GM21825 (cell line): ENCODE measurements around the gene RAB25.
A peak's percentile ranks its signal among the peaks of the same experiment; 100 is the strongest.

Experiments used
- ATAC-seq: cut with Tn5 transposase; IDR thresholded peaks from one replicate; pipeline ENCODE4 v1.9.1; 2021; ENCODE audit warnings: mild to moderate bottlenecking, moderate library complexity; ENCODE audit not compliant: unreplicated experiment

Gene RAB25

DNA sequence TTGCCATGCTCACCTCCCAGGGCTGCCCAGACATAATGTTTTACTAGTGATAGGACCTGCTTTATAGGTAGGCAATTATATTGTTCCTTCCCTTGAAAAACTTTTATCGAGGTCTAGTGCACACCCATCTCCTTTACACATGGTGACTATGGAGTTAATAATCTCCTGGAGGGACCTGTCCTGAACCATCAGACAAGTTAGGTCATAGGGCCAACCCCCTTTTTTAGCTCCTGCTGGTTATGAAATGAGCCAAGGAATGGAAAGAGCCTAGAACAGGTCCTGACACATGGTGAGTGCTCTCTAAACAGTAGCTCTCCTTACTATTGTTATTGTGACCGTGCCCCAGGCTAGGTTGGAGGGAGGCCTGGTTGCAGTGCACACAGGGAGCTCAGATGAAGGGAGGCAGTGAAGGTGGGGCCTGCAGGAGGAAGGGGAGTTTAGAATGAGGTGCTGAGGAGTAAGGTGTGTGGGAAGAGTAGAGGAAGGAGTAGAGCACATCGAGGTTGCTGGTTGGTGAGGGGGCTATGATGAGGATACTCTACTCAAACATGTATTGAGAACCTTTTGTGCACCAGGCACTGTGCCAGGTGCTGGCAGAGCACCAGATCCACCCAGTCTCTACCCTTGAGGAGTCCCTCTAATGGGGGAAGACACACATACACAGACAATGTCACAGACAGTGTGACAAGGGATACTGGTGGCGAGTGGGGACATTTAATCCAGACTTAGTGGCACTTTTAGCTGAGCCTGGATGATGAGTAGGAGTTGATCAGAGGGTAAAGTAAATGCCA is 39.4 kb downstream of the RAB25 start:
- ATAC-seq: no peak

DNA sequence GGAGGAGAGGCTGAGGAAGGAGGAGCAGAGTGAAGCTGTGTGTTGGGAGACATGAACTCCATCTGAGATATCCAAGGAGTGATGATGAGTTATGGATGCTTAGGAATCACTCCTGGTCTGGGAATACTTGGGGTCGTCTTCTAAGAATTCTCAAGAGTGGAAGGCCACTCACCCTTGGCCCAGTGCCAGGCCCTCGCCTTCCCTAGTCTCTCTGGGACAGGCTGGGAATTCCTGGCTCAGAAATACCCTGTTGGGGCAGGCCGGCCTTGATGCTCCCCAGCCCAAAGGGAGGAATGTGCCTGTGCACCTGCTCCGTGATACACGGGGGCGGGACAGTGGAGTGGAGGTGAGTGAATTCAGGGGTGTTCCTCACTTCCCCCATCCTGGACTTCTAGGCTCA is 40.9 kb downstream of the RAB25 start:
- no peak for ATAC-seq

DNA sequence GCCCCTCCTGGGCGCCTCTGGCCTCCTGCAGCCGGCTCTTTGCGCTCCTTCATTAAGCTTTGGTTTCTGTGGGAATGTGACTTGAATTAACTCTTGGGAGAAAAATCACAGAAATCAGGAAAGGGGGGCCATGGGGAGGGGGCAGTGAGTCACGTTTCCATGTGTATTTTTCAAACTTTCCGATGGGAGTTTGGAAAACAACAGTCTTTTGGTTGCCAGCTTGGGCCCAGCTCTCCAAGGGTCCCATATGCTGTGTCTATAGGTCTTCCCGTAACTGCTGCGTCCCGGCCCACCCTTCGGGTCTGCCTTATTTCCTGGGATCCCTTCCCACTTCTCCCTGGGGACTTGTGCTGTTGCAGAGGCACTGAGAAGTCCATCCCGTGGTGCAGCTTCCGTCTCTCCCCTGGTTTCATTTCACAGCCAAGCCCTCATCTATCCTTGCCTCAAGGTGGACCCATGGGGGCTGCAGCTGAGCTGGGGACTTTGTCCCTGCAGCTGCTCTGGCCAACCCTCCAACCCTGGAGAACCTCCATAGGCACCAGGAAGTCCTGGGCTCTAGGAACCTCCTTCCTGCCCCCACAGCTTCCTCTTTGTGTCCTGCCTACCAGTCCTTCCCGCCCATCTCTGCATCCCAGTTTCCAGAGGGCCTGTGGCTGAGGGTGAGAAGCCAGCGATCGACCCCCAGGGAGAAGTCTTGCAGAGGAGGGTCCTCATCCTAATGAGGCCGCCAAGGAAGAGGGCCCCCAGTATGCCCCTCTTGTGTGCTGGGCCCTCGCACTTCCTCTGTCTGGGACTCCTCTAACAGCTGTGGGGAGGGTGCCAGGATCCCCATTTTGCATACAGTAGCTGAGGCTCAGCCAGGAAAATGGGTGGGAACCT is 41.9 kb downstream of the RAB25 start:
- ATAC-seq: no peak

DNA sequence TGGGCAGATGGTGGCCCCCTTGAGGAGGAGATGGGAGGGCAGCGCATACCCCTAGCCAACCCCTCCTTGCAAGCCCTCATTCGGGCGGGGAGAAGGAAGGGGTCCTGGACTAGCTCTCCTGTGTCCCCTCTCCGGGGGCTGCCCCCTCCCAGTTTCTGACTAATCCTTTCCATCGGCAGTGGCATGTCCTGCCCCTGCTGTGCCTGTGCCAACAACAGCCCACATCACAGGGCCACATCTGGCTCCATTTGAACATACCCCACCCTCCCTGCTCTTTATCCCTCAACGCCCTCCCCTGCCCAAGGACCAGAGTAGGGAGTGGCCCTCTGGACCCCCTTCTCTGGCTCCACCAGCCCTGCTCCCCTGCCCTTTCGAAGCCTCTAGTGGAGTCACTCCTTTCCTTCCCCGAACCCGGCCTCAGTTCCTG is 42.6 kb downstream of the RAB25 start:
- no peak for ATAC-seq

DNA sequence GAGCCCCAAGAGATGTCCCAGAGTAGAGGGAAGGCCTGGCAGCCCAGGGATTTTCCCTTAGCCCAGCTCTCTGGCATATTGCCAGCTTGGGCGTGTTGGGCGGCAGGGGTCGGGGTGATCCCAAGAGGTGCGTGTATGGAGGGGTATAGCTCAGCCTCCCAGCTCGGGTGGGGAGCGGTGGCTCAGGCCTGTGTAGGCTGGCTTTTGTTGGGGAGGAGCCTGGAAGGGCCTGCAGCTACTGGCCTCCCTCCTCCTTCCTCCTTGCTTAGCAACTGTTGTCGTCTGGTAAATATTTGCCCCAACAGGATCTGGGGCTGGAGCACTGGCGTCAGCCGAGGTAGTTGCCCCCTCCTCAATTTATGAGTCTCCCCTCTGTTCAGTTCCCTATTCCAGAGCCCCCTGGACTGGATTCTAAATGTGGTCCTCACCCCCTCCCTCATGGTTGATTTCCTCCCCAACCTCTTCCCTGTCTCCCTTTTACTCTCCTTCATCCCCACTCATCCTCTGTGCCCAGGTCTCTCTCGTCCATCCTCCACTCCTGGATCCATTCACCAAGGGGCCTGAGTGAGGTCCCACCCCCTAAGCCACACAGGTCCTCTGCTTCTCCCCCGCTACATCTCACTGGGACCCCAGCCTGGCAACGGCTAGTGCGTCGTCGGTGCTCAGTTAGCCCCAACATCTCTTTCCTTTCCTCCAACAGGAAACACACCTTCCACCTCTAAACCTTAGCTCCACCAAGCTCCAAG is 43.3 kb downstream of the RAB25 start:
- no peak for ATAC-seq

DNA sequence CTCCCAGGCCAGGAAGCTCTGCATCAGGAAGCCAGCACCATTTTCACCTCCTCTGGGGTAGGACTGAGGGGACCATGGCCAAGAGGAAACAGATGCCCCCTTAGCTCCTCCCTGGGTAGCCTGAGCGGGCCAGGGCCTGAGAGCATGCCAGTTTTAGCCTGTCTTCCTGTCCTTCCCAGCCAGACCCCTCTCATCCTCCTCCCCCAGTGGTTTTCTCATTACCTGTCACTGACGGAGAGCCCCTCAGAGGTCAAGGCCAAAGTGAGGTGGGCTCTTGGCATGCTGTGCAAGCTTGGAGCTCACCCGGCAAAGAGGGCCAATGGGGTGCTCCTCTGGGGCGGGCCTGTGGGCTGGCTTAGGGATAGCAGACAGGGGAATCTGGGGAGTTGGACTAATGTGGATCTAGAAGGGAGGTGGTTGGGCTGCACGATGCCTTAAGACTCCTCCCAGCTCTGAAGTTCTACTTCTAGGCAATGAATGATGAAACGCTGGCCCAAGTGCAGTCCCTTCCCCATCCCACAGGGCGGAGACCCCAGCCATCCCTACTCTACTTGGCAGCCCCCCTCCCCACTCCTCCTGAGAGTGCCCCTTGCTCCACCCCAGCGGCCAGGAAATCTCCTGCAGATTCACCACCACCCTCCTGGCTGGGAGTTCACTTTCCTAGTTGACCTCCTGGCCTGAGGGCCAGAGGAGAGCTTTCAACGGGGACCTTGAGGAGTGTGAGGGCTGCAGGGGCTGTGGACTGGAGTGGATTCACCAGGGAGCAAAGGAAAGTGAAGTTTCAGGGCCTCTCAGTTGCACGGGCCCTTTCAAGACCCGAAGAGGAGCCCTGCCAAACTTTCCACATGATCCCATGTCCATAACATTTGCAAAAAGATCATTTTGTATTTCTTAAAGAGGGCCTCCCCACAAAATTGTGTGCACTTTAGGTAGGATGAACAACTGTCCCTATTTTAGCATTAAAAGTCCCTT is 44.2 kb downstream of the RAB25 start:
- no peak for ATAC-seq

DNA sequence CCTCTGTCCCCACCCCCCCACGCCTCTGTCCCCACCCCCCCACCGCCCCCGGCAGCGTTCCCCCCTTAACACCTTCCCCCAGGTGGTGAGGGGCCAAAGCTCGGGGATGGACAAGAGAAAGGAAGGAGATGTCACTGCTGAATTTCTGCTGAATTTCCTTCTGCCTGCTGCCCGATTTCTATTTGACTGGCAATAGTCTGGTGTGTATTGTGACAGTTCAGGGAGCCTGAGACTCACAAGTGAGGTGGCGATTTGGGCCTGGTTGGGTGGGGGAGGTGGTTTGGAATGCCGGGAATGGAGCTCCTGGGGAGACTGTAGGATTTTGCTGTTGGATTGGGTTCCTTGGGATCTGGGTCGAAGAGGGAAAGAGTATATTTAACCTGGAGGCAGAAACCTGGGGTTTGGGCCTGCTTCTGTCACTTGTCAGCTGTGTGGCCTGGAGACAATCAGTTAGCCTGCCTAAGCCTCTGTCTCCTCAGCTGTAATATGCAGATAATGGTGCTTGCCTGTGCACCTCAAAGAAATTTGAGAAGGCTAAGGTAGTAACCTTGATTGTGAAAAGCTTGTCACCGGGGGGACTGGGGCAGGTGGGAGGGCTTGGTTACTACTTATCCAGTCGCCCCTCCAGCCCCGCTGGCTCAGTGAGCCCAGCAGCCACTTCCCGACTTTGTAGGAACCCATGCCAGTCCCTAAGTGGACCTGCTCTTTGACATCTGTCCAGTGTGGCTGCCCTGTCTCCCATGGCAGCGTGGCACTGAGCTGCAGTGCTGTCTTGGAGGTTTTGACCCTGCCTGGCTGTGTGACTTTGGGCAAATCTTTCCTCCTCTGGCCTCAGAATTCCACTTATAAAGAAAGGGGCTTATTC is 45.9 kb downstream of the RAB25 start:
- ATAC-seq: no peak

DNA sequence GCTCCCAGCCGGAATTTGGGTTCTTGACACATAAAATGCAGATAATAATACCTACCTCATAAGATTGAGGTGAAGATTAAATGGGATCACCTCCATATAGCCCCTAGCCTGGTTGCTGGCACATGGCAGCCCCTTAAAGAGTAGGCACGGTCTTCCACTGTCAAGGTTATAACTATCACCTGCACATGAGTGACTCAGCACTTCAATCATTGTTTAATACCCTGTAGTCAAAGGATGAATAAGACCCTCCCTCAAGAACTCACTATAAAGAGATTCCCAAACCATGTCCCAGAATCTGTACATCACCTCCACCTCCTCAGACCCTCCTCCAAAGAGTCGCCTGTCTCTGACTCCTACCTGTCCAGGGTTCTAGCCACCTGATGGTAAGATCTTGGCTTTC is 47.1 kb downstream of the RAB25 start:
- ATAC-seq: no peak

DNA sequence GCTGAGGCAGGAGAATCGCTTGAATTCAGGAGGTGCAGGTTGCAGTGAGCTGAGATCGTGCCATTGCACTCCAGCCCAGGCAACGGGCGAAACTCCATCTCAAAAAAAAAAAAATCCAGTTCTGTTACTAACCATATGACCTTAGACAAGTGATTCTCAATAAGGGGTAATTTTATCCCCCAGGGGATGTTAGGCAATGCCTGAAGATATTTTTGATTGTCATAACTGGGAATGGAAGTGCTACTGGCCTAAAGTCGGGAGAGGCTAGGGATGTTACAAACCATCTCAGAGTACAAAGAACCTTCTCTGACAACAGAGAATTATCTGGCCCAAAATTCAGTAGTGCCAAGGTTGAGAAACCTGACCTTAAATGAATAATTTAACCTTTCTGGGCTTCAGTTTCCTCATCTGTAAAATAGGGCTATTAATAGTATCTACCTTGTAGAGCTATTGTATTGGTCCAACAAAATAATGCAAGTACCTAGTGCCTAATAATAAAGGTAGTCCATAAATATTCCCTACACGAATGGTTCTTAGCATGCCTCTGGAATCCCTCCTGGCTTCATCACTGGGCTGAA is 47.8 kb downstream of the RAB25 start:
- no peak for ATAC-seq

DNA sequence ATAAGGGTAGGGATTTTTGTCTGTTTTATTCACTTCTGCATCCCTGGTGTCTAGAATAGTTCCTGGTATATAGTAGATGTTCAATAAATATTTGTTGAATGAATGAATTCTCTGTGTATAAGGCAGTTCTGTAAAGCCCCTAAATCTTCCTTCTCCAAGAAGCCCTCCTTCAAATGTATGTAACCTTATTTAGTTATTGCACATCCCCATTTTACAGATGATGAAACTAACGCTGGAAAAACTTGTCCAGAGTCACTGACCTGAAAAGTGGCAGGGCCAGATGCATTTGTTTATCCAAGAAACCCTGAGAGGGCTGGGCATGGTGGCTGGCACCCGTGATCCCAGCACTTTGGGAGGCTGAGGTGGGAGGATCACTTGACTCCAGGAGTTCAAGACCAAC is 49.3 kb downstream of the RAB25 start:
- ATAC-seq: no peak

DNA sequence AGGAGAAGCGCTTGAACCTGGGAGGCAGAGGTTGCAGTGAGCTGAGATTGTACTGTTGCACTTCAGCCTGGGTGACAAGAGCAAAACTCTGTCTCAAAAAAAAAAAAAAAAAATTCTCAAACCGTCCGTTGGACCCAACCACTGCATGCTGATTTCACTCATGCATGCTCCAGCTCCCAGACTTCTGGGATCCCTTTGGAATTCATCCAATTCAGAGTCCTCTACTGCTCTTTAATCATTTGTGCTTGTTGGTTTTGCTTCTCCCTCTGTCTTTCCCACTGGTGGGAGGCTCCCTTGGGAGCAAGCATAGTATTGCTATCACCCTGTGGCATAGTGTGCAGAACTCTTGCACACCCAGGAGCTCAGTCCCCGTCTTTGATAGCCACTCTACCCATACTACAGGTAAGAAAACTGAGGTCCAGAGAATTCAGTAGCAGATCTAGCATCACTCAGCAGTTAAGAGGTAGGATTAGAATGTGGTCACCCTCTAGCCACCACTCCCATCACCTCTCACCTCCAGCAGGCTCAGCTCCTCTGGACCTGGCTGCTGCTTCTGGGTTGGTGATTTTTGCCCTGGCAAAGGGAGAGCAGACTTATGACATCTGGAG is 50.5 kb downstream of the RAB25 start:
- ATAC-seq: no peak

DNA sequence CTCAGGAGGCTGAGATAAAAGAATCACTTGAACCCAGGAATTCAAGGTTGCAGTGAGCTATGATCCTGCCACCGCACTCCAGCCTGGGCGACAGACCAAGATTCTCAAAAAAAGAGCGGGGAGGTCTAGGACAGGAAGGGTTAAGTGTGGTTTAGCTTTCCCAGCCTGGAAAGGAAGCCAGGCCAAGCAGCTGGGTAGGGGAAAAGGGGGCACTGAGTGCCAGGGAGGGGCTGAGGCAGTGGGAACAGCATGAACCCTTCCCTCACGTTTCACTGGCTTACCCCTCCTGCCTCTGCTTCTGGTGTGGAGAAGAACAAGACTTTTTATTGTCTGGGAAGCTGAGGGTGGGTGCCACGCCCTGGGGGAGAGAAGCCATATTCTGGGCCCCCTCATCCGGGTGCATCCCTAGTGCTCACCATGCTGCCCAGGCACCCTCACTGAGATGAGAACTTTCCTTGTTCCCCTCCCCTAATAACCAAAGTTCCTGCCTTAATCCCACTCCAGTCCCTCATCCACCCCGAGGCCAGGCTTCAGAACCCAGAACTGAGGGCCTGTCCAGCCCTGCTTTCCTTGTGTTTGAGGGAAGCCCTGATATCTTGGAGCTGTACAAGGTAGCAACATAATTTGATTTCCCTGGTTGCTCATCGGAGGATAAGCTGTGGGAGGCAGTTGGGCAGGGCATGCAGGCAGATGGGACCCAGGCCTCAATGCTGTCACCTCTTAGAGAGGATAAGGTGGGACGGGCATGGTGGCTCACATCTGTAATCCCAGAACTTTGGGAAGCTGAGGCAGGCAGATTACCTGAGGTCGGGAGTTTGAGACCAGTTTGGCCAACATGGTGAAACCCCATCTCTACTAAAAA is 51.5 kb downstream of the RAB25 start:
- no peak for ATAC-seq

DNA sequence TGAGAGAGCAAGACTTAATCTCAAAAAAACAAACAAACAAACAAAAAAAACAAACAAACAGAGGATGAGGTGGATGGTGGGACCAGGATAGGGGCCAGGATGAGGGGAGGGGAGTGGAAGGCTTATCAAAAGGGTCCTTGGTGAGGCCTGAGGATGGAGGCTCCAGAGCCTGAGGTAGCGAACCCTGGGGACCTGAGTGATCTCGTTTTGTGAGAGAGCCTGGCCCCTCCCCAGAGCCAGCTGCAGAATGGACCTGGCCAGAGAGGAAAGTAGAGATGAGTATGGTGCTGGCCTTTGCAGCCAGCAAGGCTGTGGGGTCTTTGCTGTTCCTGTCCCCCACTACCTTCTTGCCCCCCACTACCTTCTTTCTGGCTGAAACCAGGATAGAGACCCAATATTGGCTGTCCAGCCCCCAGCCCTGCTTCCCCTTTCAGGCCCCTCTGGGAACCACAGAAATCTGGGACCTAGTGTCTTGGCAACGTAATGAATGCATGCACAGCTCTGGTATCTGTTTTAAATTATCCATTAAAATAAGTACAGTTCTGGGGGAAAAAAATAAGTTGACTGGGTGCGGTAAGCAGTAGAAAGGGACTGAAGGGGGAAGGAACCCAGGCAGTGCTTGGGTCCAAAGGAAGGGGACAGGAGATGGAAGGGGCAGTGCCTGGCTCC is 52.5 kb downstream of the RAB25 start:
- no peak for ATAC-seq

DNA sequence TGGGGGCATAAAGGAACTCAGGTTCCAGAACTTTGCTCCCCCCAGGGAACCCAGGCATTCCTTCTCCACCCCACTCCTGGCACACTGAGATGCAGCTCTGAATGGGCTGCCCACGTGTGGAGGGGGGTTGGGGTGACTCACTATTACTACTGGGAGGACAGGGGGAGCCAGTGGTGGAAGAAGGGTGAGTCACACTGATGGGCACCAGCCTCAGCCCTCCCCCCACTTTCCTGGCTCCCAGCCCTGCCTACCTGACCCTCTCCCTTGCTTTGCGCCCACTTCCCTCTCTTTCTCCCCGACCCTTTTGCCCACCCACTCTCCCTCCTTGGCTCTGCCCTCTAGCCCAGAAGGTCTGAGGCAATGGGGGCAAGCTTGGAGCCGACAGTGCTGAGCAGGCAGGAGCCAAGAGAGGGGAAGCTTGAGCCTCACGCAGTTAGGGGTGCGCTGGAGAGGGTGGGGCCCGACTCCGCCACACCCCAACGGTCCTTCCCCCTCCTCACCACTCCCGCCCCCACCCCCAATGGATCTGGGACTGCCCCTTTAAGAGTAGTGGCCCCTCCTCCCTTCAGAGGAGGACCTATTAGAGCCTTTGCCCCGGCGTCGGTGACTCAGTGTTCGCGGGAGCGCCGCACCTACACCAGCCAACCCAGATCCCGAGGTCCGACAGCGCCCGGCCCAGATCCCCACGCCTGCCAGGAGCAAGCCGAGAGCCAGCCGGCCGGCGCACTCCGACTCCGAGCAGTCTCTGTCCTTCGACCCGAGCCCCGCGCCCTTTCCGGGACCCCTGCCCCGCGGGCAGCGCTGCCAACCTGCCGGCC is 53.4 kb downstream of the RAB25 start, which contains the start of gene LMNA:
Gene LMNA, plus strand, starts transcription at position 611 of the 818 bp plus-strand sequence. CDS start 208 bp downstream, outside the sequence.
- ATAC-seq: peak; percentile 64

DNA sequence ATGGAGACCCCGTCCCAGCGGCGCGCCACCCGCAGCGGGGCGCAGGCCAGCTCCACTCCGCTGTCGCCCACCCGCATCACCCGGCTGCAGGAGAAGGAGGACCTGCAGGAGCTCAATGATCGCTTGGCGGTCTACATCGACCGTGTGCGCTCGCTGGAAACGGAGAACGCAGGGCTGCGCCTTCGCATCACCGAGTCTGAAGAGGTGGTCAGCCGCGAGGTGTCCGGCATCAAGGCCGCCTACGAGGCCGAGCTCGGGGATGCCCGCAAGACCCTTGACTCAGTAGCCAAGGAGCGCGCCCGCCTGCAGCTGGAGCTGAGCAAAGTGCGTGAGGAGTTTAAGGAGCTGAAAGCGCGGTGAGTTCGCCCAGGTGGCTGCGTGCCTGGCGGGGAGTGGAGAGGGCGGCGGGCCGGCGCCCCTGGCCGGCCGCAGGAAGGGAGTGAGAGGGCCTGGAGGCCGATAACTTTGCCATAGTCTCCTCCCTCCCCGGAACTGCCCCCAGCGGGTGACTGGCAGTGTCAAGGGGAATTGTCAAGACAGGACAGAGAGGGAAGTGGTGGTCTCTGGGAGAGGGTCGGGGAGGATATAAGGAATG is 54.1 kb downstream of the RAB25 start:
- peak; percentile 9 for ATAC-seq
